Stimulated activated CD4-positive, alpha-beta T cell treated with anti-CD3 and anti-CD28 coated beads, Interleukin-15, amount 100 ng/mL, for 24 hours (primary cell): ENCODE results near the gene TMEM54.
A peak's percentile ranks its signal among the peaks of the same experiment; 100 is the strongest.

Experiments
- DNase-seq: peaks from one replicate; pipeline ENCODE4 v3.0.0-alpha.2; 2020

TMEM54 gene, protein sequence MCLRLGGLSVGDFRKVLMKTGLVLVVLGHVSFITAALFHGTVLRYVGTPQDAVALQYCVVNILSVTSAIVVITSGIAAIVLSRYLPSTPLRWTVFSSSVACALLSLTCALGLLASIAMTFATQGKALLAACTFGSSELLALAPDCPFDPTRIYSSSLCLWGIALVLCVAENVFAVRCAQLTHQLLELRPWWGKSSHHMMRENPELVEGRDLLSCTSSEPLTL

DNA sequence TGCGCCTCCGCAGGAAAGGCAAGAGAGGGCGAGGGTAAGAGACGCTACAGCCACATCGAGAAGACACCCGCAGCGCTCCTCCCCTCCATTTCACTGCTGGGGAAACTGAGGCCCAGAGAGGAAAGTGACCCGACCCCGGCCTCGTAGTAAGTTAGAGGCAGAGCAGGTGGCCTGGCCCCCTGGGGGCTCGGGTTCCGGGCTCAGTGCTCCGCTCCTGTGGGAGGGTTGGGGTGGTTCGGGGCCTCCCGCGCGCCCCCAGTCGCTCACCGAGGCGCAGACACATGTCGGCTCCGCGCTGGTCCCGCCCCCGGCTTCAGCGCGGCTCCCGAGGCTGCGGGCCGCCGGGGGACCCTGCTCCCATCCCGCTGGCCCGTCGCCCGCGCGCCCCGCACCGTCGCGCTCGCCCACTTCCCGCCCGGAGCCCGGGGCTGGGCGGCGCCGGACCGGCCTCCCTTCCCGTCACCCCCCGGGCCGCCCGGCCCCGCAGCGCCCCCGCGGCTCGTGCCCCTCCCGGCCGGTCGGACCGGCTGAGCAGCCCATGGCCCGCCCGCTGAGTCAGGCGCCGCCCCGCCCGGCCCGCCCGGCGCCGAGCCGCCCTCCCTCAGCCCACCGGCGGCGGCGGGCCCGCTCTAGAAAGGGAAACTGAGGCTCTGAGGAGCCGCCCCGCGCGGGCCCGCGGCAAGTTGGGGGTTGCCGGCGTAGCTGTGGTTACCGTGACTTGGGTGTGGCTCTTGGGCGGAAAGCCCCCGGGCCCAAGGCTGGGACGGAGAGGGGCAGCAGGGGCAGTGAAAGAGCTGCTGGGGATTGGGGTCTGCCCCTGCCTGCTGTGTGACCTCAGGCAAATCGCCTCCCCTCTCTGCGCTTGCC is at the start of gene TMEM54:
Gene TMEM54 (minus strand): TSS at position 434 of the 867 bp plus-strand sequence. CDS start 151 bp downstream, at position 283.
- DNase-seq = peak; percentile 40

DNA sequence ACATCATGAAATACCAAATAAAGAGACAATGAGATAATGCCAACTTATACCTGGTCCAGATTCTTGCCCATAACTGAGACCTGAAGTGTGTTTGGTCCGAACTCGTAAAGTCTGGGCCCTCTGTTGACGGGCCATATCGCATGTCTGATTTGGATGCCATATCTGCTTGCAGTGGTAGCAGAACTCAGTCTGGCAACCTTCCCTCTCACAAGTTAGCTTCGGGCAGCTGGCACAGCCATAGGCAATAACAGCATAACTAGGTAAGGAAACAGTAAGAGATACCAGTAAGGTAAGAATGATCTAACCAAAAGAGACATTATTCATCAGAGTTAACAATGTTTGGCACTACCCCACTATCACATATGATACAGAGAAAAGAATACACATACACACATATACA is 48.3 kb upstream of the TMEM54 start:
- no peak for DNase-seq

DNA sequence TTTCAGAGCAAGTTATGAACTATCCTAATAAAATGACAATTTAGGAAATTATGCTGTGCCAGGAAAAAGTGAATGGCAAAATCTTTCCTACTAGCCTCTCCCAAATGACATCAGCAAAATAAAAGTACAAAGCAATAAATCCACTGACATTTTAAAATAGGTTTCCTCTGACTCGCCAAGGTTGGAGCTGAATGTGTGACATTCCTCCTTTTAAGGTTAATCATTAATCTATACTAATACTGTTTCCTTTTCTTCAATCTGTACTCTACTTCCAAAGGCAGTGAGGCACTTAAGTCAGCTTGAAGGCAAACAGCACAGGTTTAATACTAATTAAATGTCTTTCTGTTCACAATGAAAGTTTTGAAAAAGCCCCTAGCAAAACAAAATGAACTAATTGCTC is 47.7 kb upstream of the TMEM54 start:
- no peak for DNase-seq

DNA sequence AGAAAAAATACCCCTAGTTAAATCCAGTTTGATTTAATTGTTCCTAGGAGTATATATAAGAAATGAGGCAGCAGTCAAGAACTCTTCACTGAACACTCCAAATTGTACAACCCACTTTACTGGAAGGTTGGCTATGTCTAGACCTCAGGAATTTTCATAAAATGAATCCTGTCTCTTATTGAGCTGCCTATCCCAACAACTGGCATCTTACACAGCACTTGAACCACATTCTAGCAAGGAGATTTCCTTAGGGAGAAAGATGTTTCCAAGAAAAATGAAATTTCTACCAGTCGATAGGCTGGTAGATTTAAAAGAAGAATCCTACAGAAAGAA is 47.2 kb upstream of the TMEM54 start:
- no peak for DNase-seq

DNA sequence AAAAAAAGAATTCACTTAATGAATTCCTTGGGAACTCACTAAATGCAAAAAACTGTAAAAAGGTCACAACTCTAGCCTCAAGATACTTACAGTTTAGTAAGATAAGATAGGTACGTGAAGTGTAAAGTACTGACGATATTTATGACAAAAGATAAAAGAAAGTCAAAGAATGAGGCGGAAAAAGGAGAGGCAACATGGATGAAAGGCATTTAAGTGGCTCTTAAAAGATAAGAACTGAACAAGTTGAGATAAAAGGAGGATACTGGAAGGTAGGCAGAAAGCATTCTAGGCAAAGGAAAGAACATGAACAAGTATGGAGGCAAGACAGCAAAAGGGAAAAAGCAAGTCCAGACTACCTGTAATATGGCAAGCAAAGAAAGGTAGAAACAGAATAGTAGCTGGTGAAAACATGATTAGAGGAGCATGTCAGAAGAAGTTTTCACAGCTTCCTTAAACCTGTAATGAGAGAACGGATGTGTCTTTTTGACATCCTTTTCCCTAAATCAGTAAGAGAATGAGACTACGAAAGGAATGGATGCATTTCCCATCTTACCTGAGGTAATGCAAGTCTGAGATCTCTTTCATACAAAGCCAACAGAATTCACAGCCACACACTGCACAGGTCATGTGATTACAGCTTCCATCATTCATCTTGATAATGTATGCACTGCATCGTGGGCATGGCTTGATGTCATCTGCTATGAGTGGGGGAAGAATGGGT is 46.6 kb upstream of the TMEM54 start:
- no peak for DNase-seq

DNA sequence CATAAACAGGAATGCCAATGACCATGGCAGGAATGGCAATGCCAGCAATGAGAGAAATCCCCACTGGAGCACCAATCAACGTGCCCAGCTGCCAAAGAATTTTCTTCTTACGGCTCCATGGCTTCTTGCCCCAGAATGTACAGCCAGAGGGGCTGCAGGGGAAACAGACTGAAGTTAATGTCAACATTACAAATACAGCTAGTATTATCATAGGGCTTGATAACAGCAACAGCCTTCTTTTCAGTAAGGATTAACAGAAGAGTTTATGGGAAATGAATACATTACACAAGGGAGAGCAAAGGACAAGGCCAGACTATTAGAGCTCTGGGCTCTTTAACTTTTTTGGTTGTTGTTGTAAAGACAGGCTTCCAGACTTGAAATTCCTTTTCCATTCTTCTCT is 45.2 kb upstream of the TMEM54 start:
- no peak for DNase-seq

DNA sequence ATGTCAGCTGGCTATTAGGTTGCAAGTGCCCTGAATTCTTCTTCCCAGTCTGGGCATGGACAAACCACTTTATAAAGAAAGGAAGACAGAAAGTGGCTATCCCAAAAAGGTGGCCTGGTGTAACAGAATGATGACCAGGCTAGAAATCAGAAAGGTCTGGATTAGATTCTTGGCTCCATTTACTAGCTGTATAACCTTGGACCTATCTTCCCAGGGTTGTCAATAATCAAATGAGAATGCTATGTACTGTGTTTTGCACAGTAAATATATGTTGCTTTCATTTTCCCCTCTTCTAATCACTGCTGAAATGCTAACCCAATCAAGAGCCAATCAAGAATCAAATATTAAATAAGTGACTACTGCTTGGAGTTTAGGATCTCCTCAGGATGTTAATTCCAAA is 43.0 kb upstream of the TMEM54 start:
- DNase-seq = no peak

DNA sequence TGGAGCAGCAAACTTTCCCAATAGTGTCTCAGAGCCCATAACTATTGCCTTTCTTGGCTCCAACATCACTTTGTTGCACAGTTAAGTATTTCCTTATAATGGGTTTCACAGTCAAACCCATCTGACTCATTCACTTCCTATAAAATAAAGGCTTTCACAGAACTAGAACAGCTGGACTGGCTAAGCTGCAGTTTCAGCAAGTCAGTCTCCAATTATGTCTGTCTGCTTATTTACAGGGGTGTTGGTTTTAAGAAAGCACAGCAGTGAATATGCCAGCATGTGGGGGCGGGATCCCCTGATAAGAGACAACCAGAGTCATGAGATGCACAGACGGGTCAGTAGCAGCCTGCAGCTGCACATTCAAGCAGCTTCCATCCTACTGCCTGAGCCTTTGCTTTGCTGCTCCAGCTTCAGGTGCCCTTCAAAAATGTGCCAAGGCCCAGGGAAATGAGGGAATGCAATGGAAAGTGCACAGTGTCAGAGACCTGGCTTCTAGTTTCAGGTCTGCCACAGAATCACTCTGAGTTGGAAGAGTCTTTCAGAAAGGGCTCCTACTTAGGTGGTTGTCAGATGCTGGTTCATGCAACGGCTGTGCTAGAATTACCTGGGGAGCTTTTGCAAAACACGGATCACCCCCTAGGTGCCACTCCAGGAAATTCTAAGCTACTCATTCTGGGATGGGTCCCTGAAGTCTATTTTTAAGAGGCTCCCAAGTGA is 38.6 kb upstream of the TMEM54 start:
- DNase-seq = peak; percentile 39

DNA sequence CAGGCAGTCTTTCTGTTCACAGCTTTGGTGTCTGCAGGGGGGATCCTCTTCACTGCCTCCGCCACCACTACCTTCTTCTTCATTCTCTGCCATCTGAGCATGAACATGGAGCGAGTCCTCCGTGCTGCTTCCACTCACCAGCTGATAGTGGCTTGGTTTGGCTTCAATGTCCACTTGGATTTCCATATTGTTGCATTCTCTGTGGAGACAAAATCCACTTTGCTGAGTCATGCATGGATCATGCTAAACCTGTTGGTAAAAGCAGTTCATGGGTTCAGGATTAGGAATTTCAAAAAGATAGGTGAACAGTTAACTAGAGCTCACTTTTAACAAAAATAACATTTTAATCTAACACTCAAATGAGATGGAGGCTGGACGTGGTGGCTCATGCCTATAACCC is 35.9 kb upstream of the TMEM54 start:
- no peak for DNase-seq

DNA sequence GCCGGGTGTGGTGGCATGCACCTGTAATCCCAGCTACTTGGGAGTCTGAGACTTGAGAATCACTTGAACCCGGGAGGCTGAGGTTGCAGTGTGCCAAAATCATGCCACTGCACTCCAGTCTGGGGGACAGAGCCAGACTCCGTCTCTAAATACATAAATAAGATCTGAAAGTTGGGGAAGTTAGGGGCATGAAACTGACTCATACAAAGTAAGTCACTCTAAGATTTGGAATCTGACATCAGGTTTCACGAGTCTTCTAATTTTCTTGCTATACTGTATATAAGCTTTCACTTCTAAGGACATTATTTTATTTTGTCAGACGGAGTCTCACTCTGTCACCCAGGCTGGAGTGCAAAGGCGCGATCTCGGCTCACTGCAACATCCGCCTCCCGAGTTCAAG is 33.3 kb upstream of the TMEM54 start:
- no peak for DNase-seq

DNA sequence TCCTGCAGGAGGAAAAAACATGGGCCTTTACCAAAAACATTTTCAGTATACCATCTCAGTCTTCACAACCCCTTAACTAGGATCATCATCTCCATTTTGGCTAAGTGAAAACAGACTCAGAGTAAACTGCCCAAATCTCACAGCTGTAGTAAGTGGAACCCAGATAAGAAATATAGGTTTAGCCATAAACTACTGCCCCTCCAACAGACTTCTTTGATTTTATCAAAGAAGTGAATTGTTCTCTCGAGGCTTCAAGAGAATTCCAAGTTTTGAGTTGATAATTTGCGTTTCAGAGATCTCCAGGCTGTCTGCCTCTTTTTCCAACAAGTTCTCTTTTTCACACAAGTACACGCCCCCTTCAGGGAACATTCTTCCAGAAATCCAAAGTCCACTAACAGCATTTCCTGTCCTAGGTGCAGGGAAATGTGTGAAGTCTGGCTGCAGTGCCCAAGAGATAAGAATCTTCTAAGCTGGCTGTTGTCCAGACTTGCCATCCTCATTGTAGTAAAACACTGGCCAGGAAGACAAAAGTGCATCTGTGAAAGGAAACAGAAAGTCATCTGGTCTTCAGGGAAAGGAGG is 32.6 kb upstream of the TMEM54 start:
- no peak for DNase-seq

DNA sequence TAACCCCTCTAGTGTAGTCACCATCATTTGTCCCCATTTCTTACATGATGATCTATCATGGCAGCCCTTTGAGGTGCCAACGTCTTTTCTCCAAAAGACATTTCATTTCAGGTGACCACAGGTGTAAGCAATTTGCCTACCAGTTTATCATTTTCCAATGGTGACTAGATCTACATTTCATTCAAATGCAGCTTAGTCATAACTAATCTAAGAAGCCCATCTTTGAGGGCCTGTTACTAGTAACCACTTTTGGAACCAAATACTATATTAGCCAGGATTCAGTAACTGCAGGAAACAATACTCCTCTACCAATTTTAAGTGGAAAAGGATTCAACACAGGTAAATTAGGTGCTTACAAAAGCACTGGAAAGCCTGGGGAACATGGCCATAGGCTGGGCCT is 30.6 kb upstream of the TMEM54 start:
- DNase-seq = no peak

DNA sequence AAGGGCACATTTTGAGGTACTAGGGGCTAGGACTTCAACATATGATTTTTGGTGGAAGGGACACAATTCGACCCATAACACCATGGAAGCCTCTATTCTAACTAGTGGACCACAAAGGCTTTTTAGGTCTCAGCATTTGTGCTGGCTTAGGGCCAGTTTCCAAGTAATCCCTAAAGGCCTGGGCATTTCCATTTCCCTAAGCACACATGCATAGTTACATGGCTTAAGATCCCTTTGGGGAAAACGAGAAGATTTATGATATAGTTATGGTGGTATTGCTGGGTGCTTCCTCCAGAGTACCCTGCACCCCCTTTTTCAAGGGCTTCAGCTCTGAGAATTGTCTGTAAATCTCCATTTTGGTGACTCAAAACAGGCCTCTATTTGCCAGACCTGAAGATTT is 28.2 kb upstream of the TMEM54 start:
- no peak for DNase-seq

DNA sequence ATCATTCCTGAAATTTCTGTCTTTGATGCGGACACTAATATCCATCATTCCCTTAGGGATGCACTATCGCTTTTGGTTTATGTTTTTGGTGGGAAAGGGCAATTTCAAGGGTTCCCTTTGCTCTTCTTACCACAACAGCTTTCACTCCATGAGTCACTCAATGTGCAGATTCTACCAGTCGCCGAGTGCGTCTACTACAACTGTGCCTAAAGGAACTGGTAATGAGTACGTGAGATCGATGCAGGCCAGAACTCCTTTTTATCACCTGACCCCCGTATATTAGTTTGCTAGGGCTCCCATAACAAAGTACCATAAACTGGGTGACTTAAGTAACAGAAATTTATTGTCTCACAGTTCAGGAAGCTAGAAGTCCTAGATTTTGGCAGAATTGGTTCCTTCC is 27.5 kb upstream of the TMEM54 start:
- DNase-seq = no peak

DNA sequence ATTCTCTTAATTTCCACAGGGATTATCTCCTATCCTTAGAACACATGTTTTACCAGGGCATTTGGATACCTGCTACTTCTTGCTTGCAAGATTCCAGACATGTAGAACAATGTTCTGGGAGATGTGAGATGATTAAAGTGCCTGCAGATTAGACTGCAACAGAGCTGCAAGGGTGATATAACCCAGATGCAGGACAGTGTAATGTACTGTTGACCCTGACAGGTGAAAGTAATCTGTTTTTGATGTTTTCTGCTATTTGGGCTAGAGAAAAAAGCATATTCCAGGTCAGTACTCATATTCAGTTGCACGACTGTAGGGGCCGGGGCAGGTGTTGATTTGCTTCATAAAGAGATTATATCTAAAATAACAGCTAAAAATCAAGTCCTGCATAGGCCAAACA is 27.1 kb upstream of the TMEM54 start:
- DNase-seq = no peak

DNA sequence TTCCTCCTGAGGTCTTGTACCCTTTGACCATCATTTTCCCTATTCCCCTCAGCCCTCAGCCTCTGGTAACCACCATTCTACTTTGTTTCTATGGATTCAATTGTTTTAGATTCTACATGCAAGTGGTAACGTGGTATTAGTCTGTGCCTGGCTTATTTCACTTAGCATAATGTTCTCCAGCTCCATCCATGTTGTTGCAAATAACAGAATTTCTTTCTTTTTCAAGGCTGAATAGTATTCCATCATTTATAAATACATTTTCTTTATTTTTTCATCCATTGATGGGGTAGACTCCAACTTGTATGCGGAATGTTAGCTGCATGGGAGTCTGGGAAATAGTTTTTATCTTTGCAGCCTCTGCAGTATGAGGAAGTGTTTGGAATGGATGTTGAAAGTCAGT is 26.3 kb upstream of the TMEM54 start:
- DNase-seq = no peak

DNA sequence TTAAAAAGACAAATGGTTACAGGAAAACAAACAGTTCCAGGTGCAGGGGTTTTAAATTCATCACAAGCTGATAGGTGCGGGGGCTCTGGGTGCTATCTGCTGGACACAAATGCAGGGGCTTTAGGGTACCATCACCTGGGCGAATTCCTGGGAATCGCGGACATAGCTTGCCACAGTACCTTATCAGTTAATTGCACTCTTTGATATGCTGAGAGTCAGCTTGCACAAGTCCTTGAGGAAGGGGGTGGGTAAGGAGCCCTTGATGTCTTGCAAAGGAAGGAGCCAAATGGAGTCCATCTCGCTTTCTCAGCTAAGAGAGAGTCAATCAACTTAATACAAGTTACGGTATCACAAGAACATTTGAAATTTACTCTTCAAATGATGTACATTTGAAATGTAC is 25.4 kb upstream of the TMEM54 start:
- DNase-seq = no peak

DNA sequence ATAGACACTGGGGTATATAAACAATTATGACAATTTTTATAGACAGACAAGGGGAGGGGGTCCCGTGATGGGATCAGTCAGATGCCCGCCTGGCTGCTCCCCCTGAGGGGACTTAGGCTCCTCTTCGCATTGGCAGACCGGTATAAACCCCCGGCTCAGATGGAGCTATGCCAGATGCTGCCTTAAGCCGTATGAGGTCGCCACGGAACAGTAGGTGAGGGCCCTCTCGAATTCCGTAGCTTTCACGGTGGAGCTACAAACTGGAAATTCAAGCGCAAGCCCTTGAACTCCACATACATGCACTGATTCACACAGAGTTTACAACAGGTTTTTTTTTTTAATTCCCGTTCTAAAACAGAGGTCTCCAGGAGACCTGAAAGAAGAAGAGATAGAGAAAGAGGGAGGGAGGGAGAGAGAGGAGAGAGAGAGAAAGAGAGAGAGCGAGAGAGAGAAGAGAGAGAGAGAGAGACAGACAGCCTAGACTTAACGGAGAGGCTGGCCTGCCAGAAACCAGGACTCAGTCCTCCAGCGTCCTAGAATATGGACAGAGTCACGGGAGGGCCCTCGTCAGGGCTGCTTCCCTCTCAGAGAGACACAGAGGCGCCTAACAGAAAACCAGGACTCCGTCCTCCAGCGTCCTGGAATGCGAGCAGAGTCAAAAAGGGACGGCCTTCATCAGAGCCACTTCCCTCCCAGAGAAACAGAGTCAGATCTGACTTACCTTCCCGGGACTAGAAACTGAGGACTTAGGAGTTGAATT is 24.4 kb upstream of the TMEM54 start:
- peak; percentile 36 for DNase-seq

DNA sequence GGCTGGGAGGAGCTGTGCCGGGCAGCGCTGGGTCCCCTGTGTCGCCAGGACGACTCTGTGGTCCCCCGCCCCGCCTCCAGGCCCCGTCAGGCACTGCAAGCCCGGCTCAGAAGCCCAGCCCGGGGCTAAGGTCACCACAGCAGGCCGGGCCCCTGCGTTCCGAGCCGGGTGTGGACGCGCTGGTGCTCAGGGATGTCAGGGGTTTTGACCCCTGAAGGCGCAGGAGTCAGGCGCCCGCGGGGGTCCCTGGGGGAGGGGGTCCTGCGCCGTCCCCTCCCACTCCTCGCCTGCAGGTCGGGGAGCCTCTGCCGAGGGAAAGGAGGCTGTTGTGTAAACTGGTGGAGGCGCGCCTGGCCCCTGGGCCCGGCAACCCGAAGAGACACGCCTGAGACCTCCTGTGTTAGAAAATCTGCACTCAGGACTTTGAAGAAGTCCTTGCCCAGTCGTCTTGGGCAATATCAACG is 23.7 kb upstream of the TMEM54 start:
- DNase-seq = peak; percentile 37

DNA sequence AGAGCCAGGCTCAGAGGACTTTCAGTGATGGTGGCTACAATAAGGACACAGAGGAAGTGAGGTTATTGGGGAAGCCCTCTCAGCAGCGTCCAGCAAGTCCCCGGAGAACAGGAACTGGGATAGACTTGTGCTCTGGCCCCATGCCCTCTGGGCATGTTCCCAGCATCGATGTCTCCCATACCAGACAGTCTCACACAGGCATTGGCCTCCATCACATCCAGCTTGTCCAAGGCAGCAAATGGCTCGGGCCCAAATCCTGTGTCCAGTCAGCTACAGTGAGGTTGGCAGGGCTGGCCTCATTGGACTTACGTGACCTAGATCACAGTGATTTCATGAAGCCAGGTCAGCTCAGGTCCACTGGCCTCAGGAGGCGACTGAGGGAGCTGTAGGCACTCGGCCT is 19.6 kb upstream of the TMEM54 start:
- DNase-seq = no peak

DNA sequence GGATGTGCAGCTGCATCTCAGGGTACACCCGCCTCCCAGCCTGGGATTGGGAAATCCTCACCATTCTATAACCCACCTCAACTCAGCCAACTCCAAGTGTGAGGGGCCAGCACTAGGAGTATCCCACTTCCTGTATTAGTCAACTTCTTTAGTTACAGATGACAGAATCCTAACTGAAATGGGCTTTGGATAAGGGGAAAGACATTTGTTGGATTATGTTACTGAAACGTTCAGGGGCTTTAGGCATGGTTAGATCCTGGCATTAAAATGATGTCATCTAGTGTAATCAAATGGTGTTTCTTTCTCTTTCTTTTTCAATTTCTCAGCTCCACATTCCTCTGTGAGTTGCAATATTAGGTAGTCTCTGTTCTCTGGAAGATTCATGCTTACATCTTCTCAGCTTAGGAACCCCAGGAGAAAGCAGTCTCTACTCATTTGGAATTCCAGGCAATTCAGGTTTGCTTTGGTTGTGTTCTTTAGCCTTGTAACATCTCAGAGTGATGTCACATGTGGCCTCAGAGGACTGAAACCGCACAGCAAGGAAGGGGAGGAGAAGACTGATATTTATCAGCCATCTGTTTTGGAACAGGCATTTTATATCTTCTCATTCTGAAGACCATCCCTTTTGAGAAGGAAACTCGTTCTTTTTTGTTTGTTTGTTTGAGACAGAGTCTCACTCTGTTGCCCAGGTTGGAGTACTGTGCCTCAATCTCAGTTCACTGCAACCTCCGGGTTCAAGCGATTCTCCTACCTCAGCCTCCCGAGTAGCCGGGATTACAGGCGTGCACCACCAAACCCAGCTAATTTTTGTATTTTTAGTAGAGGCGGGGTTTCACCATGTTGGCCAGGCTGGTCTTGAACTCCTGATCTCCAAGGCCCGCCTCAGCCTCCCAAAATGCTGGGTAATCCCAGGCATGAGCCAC is 18.9 kb upstream of the TMEM54 start:
- no peak for DNase-seq
